Lower leg skin (tissue), 3 donors: Measurements from ENCODE around the gene ENTREP3.

ENCODE experiments used
- POLR2A ChIP-seq, 2 donors: fragments of 450-650 bp; IDR thresholded peaks; one replicate each; pipeline ENCODE4 v1.6.1; 2016 to 2017; ENCODE audit warnings: antibody characterized with exemption in 2 of 2, mild to moderate bottlenecking in 1 of 2, moderate library complexity in 1 of 2
- TF ChIP-seq, protein P1 (sequence below), 3 donors: fragments of 450-650 bp; IDR thresholded peaks; one replicate each; pipeline ENCODE4 v1.5.1; 2016; ENCODE audit warnings: antibody characterized with exemption in 3 of 3, mild to moderate bottlenecking in 3 of 3, moderate library complexity in 2 of 3

DNA sequence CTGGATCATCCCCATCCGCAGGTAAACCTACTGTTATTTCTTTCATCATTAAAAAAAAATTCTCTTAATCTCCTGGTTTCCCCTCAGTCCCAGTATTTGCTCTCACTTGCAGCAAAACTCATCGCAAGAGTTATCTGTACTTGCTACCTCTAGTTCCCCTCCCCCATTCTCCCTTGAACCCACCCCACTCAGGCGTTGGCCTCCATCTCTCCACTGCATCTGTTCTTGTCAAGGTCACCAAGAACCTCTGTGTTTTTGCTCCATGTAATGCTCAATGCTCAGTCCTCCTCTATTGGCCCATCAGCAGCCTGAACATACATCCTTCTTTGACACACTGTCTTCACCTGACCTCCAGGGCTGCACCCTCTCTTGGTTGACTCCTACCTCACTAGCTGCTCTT lies 41.4 kb upstream of the ENTREP3 start:
- TF ChIP-seq, protein P1, sequence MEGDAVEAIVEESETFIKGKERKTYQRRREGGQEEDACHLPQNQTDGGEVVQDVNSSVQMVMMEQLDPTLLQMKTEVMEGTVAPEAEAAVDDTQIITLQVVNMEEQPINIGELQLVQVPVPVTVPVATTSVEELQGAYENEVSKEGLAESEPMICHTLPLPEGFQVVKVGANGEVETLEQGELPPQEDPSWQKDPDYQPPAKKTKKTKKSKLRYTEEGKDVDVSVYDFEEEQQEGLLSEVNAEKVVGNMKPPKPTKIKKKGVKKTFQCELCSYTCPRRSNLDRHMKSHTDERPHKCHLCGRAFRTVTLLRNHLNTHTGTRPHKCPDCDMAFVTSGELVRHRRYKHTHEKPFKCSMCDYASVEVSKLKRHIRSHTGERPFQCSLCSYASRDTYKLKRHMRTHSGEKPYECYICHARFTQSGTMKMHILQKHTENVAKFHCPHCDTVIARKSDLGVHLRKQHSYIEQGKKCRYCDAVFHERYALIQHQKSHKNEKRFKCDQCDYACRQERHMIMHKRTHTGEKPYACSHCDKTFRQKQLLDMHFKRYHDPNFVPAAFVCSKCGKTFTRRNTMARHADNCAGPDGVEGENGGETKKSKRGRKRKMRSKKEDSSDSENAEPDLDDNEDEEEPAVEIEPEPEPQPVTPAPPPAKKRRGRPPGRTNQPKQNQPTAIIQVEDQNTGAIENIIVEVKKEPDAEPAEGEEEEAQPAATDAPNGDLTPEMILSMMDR (IDR thresholded peaks at IDR 0.05) = no peak
- TF ChIP-seq POLR2A (IDR thresholded peaks at IDR 0.05) = no peak
